HG02852 (cell line): ENCODE data around the gene PRUNE2.
"Not testable (repeated sequence)": the region's sequence is repeated elsewhere in the genome, so short reads cannot be mapped to it uniquely, and the experiment has no call there.

Experiments used
- ATAC-seq: cut with Tn5 transposase; IDR thresholded peaks from one replicate; pipeline ENCODE4 v1.9.1; 2021; ENCODE audit warnings: mild to moderate bottlenecking, moderate library complexity; ENCODE audit not compliant: unreplicated experiment

PRUNE2 gene

DNA sequence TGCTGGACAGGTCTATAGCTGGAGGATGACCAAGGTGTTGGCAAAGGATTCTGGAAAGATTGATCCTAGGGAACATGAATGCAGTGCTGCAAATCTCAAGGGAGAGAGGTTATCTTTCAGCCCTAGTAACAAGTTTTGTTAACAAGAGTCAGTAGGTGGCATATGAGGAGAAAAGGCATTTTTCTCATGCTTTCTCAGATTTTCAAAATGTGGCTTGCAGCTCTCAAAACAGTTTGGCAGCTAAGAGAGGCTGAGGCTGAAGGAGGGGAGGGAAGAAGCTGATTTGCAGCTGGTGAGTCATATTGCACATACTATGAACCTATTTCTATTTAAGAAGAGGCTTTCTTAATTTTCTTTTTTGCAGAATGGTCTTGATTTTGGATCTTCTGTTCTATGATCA, 205.9 kb downstream of the PRUNE2 start:
- ATAC-seq, result no peak

DNA sequence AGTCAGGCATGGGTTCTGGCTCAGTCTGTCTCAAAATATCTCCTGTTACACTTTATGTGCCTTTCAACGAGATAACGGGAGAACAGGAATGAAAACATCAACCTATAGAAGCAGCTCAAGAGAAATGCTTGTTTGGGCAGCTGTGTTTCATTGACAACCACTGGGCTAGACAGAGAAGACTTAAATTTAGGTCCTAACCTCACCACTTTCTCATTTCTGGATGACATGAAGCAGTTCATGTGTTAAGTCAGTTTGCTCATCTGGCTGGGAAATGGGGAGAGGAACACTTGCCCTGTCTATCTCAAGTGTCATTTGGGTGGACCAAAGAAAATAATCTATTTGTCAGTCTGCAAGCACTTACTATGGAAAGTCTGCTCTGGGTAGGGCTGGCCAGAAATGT, 208.4 kb downstream of the PRUNE2 start:
- no peak for ATAC-seq

DNA sequence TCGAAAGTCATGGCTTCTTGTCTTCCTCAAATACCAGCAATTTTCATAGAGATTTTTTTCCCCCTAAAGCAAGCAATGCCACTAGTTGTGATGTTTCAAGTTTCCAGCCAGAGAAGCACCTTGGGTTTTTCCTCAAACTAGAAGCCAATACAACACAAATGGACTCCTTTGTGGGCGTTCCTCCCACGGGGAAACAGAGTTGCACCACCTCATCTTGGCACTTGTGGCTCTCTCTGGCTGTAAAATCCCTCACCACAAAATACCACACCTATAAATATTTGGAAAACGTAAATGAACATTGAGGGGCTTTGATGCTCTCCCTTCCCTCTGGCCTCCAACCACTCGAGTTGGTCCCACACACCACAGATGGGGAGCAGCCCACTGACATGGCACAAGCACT, 208.8 kb downstream of the PRUNE2 start:
- no peak for ATAC-seq

DNA sequence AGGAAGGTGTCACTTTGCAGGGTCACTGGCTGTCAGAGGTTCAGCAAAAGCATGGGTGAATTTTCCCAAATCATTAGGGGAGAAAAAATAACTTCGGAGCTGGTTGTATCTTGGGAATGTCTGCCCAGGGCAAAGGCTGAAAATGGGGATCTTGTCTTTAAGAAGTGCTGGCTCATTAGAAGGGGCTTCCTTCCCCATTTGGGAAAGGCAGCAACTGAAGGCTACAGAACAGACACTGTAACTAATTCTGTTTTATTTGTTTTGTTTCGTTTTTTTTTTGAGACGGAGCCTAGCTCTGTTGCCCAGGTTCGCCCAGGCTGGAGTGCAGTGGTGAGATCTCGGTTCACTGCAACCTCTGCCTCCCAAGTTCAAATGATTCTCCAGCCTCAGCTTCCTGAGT, 212.0 kb downstream of the PRUNE2 start:
- no peak for ATAC-seq

DNA sequence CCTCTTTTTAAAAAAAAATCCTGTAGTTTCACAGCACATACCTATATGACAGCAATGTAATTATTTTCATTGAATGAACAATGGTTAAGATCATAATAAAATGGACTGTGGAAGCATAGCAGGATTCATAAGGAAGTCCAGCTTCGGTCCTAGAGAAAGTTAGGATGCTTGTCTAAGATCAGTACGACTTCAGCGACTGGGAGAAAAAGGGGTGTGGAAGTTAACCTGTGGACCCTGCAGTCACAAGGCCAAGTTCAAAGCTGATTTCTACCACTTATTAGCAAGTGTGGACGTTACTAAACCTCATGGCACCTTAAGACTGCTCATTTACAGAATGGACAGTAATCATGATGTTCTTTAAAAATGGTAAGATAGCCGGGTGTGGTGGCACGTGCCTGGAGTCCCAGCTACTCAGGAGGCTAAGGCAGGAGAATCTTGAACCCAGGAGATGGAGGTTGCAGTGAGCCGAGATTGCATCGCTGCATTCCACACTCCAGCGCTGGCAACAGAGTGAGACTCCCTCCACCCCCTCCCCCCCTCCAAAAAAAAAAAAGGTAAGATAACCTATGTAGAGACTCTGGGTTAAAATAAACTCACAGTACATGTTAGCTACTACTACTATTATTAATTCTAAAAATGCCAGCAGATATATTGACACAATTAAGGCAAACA, 213.3 kb downstream of the PRUNE2 start:
- ATAC-seq, result no peak

DNA sequence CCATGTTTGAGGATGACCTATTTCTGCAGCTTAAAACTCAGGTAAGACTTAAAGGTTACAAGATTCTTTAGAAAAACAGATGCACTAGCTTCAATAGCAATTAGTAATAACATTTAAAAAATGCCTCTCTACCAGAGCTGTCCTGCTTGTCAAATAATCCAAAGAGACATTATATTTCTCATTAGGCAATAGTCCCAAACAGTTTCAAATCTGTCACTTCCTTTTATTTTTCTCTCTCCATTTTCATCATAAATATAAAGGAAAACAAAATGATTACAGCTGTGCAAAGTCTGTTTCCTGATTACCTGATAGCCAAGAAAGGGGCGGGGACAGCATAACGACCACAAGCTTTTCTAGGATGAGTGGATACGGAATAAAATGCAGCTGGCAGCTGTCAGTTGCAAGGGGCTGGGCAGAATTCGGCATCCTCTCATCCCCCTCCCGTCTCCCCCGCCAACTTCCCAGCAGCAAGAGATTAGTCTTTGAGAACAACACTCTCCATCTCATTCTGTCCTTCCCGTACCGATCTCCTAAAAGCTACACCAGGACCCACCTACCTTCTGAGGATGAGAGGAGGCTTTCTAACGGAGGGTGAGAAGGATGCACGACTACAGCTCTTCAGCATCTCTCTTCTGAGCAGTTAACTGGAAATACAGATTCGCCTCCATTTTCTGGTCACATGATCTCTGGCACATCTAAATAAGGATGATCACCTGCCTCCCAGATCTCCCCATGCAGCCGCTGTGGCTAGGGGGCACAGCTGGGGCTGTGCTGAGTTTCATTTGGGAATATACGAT, 214.2 kb downstream of the PRUNE2 start:
- ATAC-seq, result no peak

DNA sequence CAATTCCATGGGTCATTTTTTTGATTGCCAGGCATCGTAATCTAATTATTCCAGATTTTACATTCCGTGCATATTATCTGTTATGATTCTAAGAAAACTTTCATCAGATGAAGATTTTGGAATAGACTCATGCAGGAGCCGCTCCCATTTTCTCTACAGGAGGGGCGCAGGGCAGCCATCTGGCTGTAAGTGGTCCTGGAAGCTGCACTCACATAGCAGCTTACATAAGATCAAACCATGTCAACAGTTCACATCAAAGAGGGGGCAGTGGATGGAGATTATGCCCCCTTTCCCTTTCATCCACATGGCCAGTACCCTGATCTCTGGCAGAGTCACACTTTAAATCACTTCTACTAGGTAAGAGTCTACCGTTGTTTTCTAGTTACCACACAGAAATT, 214.9 kb downstream of the PRUNE2 start:
- ATAC-seq, result no peak

DNA sequence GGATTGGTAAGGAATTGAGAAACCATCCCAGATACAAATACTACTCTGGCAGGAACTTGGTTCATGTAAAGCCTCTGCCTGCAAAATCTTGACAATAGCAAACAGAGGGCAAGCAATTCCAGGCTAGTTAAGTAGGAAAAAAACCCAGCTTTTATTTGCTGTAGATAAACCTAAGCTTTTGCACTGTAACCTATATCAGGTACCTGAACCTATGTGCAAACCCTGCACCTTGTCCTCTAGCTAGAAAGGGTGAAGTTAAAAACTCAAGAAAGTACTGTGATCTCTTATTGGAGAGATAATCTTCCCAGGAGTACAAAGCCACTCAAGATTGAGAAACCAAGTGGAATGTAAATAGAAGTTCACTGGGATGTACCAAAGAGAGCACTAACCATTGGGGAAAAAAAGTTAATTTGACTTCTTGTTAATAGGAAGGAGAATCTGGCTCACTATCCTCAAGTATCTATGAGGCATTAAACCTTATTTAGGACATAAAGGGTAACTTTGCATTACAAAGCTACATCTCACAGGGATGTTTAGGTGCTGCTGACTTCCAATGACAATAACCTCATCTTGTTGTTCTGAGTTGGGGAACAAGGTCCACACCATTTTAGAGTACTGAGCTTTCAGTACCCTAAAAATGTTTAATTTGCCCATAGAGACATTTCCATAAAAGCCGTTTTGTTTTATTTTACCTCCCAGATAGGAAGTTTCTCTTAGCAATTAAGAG, 215.5 kb downstream of the PRUNE2 start:
- ATAC-seq, result no peak

DNA sequence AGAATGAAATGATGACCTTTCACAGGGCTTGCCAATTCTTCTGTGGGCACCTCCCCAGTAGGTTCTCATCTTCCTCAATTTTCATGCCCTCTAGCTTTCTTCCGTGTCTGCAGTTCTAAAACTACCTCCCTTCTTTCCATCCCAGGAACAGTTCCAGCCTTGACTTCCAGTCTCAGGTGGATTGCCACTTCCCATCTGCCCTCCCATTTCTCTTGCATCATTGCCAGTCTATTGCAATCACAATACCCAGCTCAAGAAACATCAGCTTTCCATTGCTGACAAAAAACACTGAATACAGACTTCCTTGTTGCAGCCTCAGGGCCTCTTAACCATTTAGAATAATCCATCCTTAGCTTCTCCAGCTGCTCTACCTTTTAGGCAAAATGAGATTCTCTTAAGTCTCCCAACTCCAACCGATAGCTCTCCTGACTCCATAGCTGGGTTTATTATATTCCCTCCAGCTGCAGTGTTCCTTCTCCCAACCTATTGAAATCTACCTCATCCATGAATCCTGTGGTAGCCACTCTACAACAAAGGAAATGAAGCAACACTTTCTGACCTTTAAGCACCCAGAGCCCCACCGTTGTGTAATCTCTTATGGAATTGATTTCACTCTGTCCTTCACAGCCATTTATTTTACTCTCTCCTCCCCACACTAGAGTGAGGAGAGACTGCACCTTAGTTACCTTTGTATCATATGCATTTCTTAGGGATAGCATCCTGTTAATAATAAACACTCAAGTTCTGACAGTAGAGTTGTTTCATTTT, 217.3 kb downstream of the PRUNE2 start:
- ATAC-seq, result no peak

DNA sequence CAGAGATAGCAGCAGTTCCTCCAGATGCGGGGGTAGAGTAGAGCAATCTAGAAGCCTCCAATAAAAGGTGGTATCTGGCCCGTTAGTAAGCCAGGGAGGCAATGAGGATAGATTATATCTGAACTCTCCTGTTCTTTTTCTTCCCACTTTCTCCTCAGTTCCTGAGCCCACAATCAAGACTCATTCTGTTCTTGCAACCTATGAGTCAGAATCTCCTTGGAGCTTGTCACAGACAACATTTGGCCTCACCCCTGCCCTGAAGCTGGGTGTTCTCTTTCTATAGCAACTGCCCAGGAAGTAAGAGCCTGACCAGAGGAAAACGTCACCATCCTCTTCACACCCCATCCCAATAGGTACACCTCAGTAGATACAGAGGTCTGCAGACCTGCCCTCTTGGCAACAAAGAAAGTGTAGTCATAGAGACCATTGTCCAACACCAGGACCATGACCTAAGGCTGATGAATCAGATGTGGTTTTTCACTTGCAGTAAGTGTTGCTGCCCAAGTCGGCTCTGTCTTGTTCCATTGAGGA, 218.0 kb downstream of the PRUNE2 start:
- no peak for ATAC-seq

DNA sequence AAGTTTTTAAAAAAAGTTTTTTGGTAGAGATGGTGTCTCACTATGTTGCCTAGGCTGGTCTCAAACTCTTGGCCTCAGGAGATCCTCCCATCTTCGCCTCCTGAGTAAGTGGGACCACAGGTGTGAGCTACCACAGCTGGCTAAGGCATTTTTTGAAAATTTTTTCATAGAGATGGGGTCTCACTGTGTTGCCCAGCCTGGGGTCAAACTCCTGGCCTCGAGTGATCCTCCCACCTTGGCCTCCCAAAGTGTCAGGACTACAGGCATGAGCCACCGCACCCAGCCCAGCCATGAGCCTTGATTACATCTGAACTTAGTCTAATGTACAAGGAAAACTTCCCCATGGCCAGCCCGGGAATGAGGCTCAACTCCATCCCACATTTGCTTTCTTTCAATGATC, 219.2 kb downstream of the PRUNE2 start:
- ATAC-seq, result no peak

DNA sequence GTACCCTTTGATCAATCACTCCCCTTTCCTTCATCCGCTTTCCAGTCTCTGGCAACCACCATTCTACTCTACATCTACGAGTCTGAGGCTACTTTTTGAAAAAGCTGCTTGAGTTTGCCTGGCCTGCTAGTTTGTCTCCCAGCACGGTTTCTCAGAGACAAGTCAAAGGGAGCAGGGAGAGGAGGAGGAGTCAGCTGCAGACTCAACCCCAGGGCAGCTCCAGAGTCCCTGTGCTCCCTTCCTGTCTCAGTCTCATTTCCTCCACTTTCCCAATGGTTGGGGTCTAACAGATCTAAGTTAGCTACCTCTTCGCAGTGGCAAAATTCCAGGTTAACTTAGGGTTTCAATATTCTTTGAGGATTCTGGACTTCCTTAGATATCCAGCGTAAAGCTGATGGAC, 221.7 kb downstream of the PRUNE2 start:
- no peak for ATAC-seq

DNA sequence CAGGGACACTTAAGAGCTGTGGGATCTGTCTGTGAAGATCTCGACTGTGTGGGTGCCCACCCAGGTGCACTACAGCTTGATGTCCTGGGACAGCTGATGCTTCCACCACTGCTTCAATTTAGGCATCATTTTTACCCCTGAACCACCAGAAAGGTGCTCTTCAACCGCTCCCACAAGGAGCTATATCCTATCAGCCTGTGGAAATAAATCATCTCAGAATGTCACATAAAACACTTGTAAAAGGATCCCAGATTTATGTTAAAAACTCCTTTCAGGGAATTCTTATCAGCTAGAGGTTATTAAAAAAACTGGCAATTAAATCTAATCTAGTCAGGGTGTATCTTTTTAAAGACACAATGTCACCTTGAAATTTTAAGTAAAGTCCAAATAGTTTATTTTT, 224.4 kb downstream of the PRUNE2 start:
- ATAC-seq, result no peak

DNA sequence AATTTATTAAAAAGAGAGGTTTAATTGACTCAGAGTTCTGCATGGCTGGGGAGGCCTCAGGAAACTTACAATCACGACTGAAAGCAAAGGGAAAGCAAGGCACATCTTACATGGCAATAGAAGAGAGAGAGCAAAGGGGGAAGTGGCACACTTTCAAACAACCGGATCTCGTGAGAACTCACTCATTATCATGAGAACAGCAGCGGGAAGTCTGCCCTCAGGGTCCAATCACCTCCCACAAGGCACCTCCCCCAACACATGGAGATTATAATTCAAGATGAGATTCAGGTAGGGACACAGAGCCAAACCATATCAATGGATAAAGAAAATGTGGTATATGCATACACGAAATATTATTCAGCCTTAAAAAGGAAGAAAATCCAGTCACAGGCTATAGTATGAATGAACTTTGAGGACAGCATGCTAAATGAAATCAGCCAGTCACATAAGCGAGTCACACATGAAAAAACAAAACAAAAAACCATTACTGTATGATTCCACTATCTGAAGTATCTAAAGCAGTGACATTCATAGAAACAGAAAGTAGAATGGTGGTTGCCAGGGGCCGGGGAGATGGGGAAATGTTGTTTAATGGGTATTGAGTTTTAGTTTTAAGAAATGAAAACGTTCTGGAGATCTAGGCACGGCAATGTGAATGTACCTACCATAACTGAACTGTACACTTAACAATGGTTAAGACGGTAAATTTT, 225.0 kb downstream of the PRUNE2 start:
- ATAC-seq, result no peak

DNA sequence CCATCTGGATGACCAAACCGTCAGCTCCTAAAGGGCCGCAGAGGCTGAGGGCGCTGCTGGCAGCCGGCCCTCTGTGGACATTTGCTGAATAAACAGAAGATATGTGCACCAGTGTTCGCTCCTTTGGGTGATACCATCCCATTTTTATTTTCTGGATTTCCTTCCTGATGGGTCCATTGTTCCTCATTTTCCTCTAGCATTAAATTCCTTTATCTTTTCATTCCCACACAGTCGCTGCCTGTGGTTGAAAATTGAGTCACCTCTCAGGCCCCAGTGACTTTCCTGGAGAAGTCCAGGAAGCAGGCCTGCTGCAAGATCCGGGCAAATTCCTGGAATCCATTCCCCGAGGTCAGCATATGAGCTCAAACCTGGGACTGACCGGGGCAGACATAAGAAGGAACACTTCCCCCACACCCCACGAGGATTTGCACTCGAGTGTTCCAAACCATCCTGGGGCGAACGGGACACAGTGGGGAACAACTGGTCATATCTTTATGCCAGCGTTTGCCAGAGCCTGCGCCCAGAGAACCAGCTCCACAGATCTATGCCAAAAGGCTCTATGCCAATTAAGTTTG, 228.3 kb downstream of the PRUNE2 start:
- no peak for ATAC-seq

DNA sequence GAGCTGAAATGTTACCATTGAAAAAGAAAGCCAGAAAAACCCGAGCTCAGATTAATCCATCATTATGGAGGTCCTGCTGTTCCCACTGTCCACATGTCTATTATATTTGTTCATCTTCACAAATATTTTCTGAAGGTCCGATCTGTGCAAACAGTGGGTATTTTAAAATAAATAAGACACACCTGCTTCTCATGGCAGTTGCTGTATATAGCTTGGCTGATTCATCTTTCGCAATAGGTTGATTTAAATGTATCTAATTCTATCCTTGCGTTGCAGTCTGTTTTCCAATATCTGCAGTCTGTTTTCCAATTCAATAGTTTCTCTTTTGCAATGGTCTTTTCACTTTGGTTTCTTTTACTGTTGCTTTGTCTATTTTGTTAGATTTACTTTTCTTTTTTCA, 229.1 kb downstream of the PRUNE2 start:
- no peak for ATAC-seq

DNA sequence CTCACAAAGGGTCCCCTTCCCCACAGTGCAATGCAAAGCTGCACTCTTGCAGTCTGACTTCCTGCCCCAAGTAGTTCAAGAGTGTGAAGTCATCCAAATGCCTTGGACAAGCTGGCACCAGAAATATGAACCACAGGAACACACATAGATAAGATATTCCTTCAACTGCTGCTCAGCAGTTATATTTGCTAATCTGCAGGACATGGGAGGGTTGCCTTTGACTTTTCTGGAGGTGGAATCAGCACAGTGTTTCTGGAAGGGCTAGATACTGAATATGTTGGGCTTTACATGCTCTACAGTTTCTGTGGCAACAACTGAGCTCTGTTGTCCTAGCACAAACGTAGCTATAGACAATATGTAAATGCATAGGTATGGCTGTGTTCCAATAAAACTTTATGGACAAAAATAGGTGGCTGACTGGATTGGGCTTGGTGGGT, 238.4 kb downstream of the PRUNE2 start:
- no peak for ATAC-seq

DNA sequence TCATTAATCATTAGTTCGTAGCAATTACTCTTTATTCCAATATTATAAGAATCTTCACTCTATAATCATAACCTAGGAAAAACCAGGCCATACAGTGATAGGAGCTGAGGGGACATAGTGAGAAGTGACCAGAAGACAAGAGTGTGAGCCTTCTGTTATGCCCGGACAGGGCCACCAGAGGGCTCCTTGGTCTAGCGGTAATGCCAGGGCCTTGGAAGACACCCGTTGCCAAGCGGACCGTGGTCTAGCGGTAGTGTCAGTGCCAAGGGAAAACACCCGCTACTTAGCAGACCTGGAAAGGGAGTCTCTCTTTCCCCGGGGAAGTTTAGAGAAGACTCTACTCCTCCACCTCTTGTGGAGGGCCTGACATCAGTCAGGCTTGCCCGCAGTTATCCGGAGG, 239.9 kb downstream of the PRUNE2 start:
- not testable (repeated sequence) for ATAC-seq

DNA sequence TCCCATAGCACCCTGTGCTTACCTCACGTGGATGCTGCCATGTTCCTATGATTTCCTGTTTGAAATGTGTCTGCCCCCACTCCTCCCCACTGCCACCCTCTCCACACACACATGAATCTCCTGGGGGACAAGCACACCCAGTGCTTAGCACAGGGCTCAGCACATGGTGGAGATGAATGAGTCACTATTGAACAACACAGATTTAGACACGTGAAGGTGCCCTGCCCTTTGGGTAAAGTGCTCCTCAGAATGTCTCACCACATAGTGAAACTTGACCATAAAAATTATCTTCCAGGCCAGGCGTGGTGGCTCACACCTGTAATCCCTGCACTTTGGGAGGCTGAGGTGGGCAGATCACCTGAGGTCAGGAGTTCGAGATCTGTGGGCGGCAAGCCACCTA, 240.5 kb downstream of the PRUNE2 start:
- no peak for ATAC-seq

DNA sequence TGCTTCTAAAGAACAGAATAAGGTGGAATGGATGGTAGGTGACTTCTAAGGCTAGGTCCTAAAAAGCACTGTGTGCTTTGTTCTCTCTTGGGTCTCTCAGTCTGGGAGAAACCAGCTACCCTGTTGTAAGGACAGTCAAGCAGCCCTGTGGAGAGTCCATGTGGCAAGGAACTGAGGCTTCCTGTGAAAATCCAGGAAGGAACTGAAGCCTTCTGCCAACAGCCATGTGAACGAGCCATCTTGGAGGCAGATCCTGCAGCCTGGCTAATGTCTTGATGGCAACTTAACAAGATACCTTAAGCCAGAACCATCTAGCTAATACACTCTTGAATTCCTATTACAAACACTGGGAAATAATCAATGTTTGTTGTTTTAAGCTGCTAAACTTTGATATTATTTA, 241.8 kb downstream of the PRUNE2 start:
- no peak for ATAC-seq
